Measurements from ENCODE around the gene PIAS1.
"Not testable (repeated sequence)": the region's sequence is repeated elsewhere in the genome, so short reads cannot be mapped to it uniquely, and the experiment has no call there.

PIAS1 gene

DNA sequence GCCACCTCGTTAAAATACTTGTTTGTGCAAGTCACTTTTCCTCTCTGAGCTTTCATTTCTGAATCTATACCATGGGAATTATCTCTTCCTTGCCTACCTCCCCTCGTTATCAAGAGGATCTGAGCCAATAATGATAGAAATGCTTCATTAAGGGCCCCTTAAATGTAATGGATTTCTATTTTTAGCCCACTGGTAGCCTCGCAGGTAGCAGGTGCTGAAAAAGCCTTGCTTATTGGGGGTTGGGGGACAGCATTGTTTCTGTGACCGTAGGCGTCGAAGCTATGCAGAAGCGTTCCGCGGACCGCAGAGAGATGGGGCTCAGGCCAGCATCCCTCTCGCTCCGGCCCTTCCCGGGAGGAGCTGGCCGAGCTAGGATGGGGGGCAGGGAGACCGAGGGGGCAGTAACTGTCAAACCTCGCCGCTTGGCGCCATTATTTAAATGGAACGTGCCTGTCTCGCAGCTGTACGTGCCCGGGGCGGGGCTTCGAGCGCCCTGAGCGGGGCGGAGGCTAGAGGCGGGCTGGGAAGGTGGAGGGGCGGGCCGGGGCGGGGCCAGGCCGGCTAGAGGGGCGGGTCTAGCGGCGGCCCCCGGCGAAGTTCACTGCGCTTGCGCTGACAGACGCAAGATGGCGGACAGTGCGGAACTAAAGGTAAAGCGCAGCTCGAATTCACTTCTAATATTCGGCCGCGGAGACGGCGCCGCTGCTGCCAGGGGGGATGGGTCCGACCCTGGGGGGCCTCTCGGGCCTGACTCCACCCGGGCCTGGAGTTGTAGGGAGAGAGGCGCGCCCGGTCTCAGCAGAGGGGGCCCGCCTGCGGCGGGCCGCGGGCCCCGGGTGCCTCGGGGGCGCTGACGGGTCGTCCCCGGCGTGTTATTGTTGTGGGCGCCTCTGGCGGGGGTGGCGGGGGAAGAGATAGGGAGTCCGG lies at the start of gene PIAS1:
Gene PIAS1, plus strand, starts transcription at position 615 of the 927 bp plus-strand sequence. Its CDS starts 12 bp downstream, at position 627.
- Histone ChIP-seq H3K9me3 (ENCODE audit: control insufficient read depth, insufficient read depth, low read depth, low read length) (no peaks in the 10 kb centered on the region), H3K36me3 (ENCODE audit: control insufficient read depth, insufficient read depth, low read length) (no peaks in the 10 kb centered on the region), H3K27me3 (ENCODE audit: control insufficient read depth, insufficient read depth, low read length) (no peaks in the 10 kb centered on the region), H3K27ac (ENCODE audit: low read depth, low read length) (no peak within 1 kb of the TSS; the same call in 1 of the 2 replicates), H3K4me1 (ENCODE audit: control insufficient read depth, insufficient read depth, low read length) (peaks cover 31% of the 10 kb centered on the region), H3K4me3 (ENCODE audit: low read depth, low read length) (peak within 1 kb of the TSS; percentile 91), H3K9ac (ENCODE audit: low read length) (peak within 1 kb of the TSS; percentile 74)

DNA sequence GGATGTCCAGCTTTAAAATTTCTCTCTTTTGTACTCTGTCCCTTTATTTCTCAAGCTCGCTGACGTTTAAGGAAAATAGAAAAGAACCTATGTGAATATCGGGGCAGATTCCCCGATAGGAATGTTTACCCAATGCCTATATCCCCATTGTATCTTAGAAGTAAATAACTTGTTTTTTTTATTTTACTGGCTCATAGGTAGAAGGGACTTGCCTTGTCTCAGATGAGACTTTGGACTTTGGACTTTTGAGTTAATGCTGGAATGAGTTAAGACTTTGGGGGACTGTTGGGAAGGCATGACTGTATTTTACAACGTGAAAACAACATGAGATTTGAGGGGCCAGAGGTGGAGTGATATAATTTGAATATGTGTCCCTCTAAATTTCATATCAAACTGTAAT lies 46.5 kb upstream of the PIAS1 start:
- H3K27me3 ChIP-seq (ENCODE audit: control insufficient read depth, insufficient read depth, low read length); H3K9ac ChIP-seq (ENCODE audit: low read length); H3K4me1 ChIP-seq (ENCODE audit: control insufficient read depth, insufficient read depth, low read length); H3K27ac ChIP-seq (ENCODE audit: low read depth, low read length); H3K4me3 ChIP-seq (ENCODE audit: low read depth, low read length); H3K36me3 ChIP-seq (ENCODE audit: control insufficient read depth, insufficient read depth, low read length): not testable (repeated sequence)
- peaks cover 22% of the 10 kb centered on the region for H3K9me3 ChIP-seq (ENCODE audit: control insufficient read depth, insufficient read depth, low read depth, low read length)

DNA sequence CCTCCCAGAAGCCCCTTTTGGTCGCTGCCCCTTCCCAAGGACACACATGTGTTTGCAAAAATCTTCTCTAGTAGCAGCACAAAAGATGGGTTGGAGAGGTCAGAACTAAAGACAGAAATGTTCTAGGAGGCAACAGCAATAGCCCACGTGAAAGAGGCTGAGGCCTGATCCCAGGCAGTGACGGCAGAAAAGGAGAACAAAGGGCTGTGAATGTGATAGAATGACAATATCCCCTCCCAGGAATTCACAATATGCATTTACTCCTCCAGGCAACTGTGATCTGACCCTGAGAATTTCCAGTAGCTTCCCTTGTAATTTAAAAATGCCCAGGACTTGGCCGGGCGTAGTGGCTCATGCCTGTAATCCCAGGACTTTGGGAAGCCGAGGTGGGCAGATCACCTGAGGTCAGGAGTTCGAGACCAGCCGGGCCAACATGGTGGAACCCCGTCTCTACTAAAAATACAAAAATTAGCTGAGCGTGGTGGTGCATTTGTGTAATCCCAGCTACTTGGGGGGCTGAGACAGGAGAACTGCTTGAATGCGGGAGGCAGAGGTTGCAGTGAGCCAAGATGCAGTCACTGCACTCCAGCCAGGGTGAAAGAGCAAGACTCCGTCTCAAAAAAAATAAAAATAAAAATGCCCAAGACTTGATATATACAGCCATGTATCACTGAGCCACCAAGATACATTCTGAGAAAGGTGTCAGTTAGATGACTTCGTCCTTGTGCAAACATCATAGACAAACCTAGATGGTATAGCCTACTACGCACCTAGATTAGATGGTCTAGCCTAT lies 43.6 kb upstream of the PIAS1 start:
- Histone ChIP-seq H3K27ac (ENCODE audit: low read depth, low read length) (no peak overlapping the region), H3K36me3 (ENCODE audit: control insufficient read depth, insufficient read depth, low read length) (no peaks in the 10 kb centered on the region), H3K4me3 (ENCODE audit: low read depth, low read length) (no peak overlapping the region), H3K9ac (ENCODE audit: low read length) (no peak overlapping the region), H3K27me3 (ENCODE audit: control insufficient read depth, insufficient read depth, low read length) (no peaks in the 10 kb centered on the region), H3K4me1 (ENCODE audit: control insufficient read depth, insufficient read depth, low read length) (0 out of 2 replicates have a peak, but pooled peaks cover 2% of the 10 kb centered on the region), H3K9me3 (ENCODE audit: control insufficient read depth, insufficient read depth, low read depth, low read length) (peaks cover 19% of the 10 kb centered on the region)

DNA sequence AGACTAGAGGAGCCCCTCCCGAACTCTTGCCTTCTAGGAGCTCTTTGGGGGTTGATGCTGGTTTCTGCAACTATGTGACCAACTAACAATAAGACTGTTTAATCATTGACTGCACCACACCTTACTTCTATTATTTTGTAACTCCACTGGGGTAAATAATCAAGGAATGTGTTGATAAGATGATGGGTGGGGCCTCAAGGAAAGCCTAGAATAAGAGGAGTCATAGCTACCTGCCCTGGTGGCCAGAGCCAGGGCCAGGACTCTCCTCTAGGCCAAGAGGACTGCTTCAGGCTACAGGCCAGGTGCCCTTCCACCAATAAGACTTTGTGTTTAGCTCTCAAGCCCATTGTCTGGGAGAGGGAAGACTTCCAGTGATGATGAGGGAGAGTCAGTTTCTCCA lies 41.2 kb upstream of the PIAS1 start:
- H3K4me1 ChIP-seq (ENCODE audit: control insufficient read depth, insufficient read depth, low read length) = 0 out of 2 replicates have a peak, but pooled peaks cover 2% of the 10 kb centered on the region
- H3K27me3 ChIP-seq (ENCODE audit: control insufficient read depth, insufficient read depth, low read length) = no peaks in the 10 kb centered on the region
- H3K9me3 ChIP-seq (ENCODE audit: control insufficient read depth, insufficient read depth, low read depth, low read length) = peaks cover 5% of the 10 kb centered on the region; the same call in 1 of the 2 replicates
- H3K9ac ChIP-seq (ENCODE audit: low read length) = no peak overlapping the region
- H3K36me3 ChIP-seq (ENCODE audit: control insufficient read depth, insufficient read depth, low read length) = no peaks in the 10 kb centered on the region
- H3K4me3 ChIP-seq (ENCODE audit: low read depth, low read length) = no peak overlapping the region
- H3K27ac ChIP-seq (ENCODE audit: low read depth, low read length) = no peak overlapping the region

DNA sequence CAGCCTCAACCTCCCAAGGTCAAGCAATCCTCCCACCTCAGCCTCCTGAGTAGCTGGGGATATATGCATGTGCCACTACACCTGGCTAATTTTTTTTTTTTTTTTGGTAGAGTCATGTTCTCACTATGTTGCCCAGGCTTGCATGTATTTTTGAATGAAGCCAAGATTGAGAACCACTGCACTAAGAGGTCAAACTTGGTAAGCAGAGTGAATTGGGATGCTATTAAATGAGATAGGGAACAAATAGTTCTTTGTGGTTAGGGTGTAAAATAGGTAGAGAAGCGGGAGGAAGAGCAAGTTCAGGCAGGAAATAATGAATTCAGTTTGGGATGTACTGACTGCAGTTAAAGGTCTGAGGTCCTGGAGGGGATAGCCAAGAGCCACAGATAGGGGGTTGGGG lies 39.9 kb upstream of the PIAS1 start:
- H3K27me3 ChIP-seq (ENCODE audit: control insufficient read depth, insufficient read depth, low read length) = no peaks in the 10 kb centered on the region
- H3K4me1 ChIP-seq (ENCODE audit: control insufficient read depth, insufficient read depth, low read length) = 0 out of 2 replicates have a peak, but pooled peaks cover 2% of the 10 kb centered on the region
- H3K9ac ChIP-seq (ENCODE audit: low read length) = no peak overlapping the region
- no peaks in the 10 kb centered on the region for H3K36me3 ChIP-seq (ENCODE audit: control insufficient read depth, insufficient read depth, low read length)
- no peaks in the 10 kb centered on the region for H3K9me3 ChIP-seq (ENCODE audit: control insufficient read depth, insufficient read depth, low read depth, low read length)
- H3K4me3 ChIP-seq (ENCODE audit: low read depth, low read length) = no peak overlapping the region
- no peak overlapping the region for H3K27ac ChIP-seq (ENCODE audit: low read depth, low read length)

DNA sequence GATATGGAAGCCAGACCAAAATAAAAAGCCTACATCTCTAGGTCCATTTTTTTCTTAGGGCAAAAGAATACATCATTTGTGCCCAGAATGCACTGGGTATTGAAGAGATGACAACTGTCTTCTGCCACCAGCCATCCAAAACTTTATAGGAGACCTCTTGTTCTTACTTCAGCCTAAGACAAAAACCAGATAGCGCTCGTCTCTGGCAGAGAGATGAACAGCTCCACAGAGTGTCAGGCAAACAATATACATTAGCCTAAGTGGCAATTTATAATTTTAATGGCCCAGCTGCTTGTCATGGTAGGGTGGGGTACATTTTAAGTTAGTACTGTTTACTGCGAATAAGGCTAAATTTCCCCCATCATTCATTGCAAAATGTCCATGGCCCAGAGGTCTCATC lies 38.9 kb upstream of the PIAS1 start:
- no peaks in the 10 kb centered on the region for H3K36me3 ChIP-seq (ENCODE audit: control insufficient read depth, insufficient read depth, low read length)
- H3K27me3 ChIP-seq (ENCODE audit: control insufficient read depth, insufficient read depth, low read length) = no peaks in the 10 kb centered on the region
- H3K27ac ChIP-seq (ENCODE audit: low read depth, low read length) = no peak overlapping the region
- H3K4me3 ChIP-seq (ENCODE audit: low read depth, low read length) = no peak overlapping the region
- H3K4me1 ChIP-seq (ENCODE audit: control insufficient read depth, insufficient read depth, low read length) = 0 out of 2 replicates have a peak, but pooled peaks cover under 1% of the 10 kb centered on the region
- H3K9me3 ChIP-seq (ENCODE audit: control insufficient read depth, insufficient read depth, low read depth, low read length) = no peaks in the 10 kb centered on the region
- H3K9ac ChIP-seq (ENCODE audit: low read length) = no peak overlapping the region

DNA sequence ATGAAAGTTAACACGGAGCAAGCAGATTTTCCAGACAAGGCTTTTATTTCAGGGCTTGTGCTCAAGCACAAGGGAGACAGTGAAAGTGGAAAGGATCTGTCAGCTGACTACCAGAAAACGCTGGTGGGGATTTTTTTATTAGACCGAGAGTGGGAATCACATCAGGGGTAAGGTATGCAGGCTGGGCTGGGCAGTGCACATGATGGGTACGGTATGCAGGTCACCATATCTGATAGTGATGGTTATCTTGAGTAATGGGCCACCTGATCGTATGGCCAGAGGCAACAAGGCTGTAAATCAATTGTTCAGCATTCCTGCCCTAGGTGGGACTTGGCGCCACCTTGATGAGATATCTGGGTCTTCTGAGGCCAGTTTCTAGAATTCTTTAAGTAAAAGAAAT lies 36.9 kb upstream of the PIAS1 start:
- no peaks in the 10 kb centered on the region for H3K9me3 ChIP-seq (ENCODE audit: control insufficient read depth, insufficient read depth, low read depth, low read length)
- no peaks in the 10 kb centered on the region for H3K36me3 ChIP-seq (ENCODE audit: control insufficient read depth, insufficient read depth, low read length)
- H3K4me1 ChIP-seq (ENCODE audit: control insufficient read depth, insufficient read depth, low read length) = no peaks in the 10 kb centered on the region
- no peak overlapping the region for H3K9ac ChIP-seq (ENCODE audit: low read length)
- no peak overlapping the region for H3K4me3 ChIP-seq (ENCODE audit: low read depth, low read length)
- H3K27me3 ChIP-seq (ENCODE audit: control insufficient read depth, insufficient read depth, low read length) = no peaks in the 10 kb centered on the region
- H3K27ac ChIP-seq (ENCODE audit: low read depth, low read length) = no peak overlapping the region

DNA sequence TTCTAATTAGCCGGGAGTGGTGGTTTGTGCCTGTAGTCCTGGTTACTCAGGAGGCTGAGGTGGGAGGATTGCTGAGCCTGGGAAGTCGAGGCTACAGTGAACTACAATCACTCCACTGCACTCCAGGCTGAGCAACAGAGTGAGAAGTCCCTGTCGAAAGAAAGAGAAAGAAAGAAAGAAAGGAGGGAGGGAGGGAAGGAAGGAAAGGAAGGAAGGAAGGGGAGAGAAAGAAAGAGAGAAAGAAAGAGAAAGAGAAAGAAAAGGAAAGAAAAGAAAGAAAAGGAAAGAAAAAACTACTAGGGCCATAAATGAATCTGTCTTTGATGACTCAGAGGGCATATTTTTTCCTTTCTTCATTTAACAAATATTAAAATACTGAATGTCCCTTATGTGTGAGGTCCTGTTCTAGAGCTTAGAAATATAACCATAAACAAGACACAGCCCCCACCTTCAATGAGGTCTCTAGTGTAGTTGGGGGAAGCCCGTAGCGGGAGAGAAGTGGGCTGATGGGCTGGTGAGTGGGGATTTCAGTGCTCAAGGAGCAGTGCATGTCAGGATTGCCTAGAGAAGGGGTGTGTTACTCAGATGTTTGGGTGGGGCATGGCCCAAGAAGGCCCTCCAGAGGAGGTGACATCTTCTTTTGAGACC lies 35.2 kb upstream of the PIAS1 start:
- H3K4me3 ChIP-seq (ENCODE audit: low read depth, low read length) = no peak overlapping the region
- no peak overlapping the region for H3K27ac ChIP-seq (ENCODE audit: low read depth, low read length)

DNA sequence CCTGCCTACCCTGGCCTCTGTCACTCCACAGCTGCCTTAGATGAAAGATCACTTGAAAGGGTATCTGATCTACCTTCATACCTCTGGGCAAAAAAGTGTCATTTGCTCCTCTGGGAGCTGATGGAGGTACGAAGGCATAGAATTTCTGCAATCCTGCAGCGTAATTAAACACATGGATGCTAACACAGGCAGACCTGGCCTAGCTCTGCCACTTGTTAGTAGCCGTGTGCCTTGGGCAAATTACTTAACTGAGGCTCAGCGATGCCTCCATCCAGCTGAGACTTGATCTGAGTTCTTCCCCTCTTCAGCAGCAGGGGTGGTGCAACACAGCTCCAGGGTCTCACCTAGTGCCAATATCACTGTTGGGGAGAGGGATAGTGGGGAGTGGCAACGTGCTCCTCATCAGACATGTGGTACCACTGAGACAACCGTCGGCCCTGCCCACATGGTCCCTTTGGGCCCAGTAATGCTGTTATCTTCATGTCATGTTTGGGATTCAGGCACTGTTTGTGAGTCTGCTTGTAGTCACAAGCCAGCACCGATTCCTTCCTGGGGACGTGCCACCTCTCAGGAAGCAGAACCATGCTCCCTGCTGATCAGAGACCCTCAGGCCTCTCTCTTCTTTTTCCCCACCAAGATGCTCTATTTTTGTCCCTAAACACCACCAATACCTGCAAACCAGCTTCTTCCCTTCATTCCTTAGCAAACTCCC lies 34.1 kb upstream of the PIAS1 start:
- no peak overlapping the region for H3K9ac ChIP-seq (ENCODE audit: low read length)
- no peaks in the 10 kb centered on the region for H3K9me3 ChIP-seq (ENCODE audit: control insufficient read depth, insufficient read depth, low read depth, low read length)
- no peaks in the 10 kb centered on the region for H3K27me3 ChIP-seq (ENCODE audit: control insufficient read depth, insufficient read depth, low read length)
- no peaks in the 10 kb centered on the region for H3K4me1 ChIP-seq (ENCODE audit: control insufficient read depth, insufficient read depth, low read length)
- no peak overlapping the region for H3K4me3 ChIP-seq (ENCODE audit: low read depth, low read length)
- H3K36me3 ChIP-seq (ENCODE audit: control insufficient read depth, insufficient read depth, low read length) = no peaks in the 10 kb centered on the region
- no peak overlapping the region for H3K27ac ChIP-seq (ENCODE audit: low read depth, low read length)

More for the DNA sequence above, 35.2 kb upstream of the PIAS1 start:
- Histone ChIP-seq H3K4me1 (ENCODE audit: control insufficient read depth, insufficient read depth, low read length) (no peaks in the 10 kb centered on the region), H3K9me3 (ENCODE audit: control insufficient read depth, insufficient read depth, low read depth, low read length) (no peaks in the 10 kb centered on the region), H3K27me3 (ENCODE audit: control insufficient read depth, insufficient read depth, low read length) (no peaks in the 10 kb centered on the region), H3K36me3 (ENCODE audit: control insufficient read depth, insufficient read depth, low read length) (no peaks in the 10 kb centered on the region), H3K9ac (ENCODE audit: low read length) (no peak overlapping the region)

DNA sequence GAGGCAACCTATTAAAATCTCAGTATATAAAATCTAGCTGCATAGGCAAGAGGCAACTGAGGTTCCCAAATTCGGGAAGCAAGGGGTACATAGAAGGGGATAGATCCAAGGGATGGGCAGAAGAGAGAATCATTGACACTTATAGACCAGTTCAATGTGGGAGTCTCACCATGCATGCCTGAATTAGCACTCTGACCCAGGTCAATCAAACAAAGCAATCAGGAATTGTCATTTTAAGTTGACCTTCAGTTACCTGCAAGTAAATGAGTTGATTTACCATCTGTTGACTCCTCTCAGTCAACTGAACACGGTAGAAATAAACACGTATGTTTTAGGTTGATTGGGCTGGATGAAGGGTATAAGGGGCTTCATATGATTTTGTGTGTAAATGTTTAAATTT lies 33.4 kb upstream of the PIAS1 start:
- H3K36me3 ChIP-seq (ENCODE audit: control insufficient read depth, insufficient read depth, low read length) = no peaks in the 10 kb centered on the region
- no peaks in the 10 kb centered on the region for H3K4me1 ChIP-seq (ENCODE audit: control insufficient read depth, insufficient read depth, low read length)
- H3K9ac ChIP-seq (ENCODE audit: low read length) = no peak overlapping the region
- H3K4me3 ChIP-seq (ENCODE audit: low read depth, low read length) = no peak overlapping the region
- H3K27me3 ChIP-seq (ENCODE audit: control insufficient read depth, insufficient read depth, low read length) = no peaks in the 10 kb centered on the region
- H3K9me3 ChIP-seq (ENCODE audit: control insufficient read depth, insufficient read depth, low read depth, low read length) = no peaks in the 10 kb centered on the region
- no peak overlapping the region for H3K27ac ChIP-seq (ENCODE audit: low read depth, low read length)
